GM12892 (cell line): ENCODE measurements around the gene LRMDA.

Experiments
- POLR2A ChIP-seq: IDR thresholded peaks from 2 replicates; pipeline ENCODE4 v1.6.1; 2011; ENCODE audit warnings: low read depth, low read length, control low read depth
- POLR2AphosphoS5 ChIP-seq: IDR thresholded peaks from 2 replicates; pipeline ENCODE4 v1.6.1; 2011; ENCODE audit warnings: low read depth, low read length, control low read depth
- TAF1 ChIP-seq: IDR thresholded peaks from 2 replicates; pipeline ENCODE4 v1.6.1; 2011; ENCODE audit warnings: low read depth, mild to moderate bottlenecking, control low read depth, low read length, borderline replicate concordance

GRCh38 chr10:75932921-75933320, 501.5 kb downstream of the LRMDA start:
- no peak for TF ChIP-seq POLR2AphosphoS5
- no peak for TF ChIP-seq TAF1
- TF ChIP-seq POLR2A: no peak
